Tibial nerve (tissue), 3 donors: ENCODE results near the gene TWNK.

Experiments used
- POLR2A ChIP-seq, 2 donors: fragments of 450-650 bp; IDR thresholded peaks; one replicate each; pipeline ENCODE4 v1.6.1; 2017; ENCODE audit warnings: antibody characterized with exemption in 2 of 2, mild to moderate bottlenecking in 2 of 2, moderate library complexity in 2 of 2
- TF ChIP-seq, protein P1 (sequence below), 5 experiments: fragments of 200-600 bp in 3 of 5; fragments of 450-650 bp in 2 of 5; sonication (generic) in 3 of 5; IDR thresholded peaks; one replicate each; pipeline ENCODE4 v1.5.1; 2016 to 2019; ENCODE audit warnings: antibody characterized with exemption in 5 of 5, mild to moderate bottlenecking in 3 of 5, moderate library complexity in 2 of 5

DNA sequence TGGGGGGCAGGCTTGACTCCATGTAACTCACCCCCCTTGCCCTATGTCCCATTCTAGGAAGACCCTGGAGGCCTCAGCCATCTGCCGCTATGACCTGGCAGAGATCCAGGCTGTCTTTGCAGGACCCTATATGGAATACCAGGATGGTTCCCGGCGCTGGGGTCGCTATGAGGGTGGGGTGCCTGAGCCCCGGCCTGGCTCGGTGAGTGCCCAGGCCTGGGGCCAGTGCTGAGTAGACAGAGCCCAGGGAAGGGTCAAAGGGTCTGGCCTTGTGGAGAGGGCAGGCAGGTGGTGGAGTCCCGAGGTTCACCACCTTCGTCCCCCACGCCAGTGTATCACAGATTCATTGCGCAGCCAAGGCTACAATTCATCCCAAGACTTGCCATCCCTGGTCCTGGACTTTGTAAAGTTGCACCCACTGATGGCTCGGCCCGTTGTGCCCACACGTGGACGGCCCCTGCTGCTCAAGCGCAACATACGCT, 7.5 kb upstream of the TWNK start:
- TF ChIP-seq POLR2A (IDR thresholded peaks at IDR 0.05) = no peak
- TF ChIP-seq, protein P1, sequence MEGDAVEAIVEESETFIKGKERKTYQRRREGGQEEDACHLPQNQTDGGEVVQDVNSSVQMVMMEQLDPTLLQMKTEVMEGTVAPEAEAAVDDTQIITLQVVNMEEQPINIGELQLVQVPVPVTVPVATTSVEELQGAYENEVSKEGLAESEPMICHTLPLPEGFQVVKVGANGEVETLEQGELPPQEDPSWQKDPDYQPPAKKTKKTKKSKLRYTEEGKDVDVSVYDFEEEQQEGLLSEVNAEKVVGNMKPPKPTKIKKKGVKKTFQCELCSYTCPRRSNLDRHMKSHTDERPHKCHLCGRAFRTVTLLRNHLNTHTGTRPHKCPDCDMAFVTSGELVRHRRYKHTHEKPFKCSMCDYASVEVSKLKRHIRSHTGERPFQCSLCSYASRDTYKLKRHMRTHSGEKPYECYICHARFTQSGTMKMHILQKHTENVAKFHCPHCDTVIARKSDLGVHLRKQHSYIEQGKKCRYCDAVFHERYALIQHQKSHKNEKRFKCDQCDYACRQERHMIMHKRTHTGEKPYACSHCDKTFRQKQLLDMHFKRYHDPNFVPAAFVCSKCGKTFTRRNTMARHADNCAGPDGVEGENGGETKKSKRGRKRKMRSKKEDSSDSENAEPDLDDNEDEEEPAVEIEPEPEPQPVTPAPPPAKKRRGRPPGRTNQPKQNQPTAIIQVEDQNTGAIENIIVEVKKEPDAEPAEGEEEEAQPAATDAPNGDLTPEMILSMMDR (IDR thresholded peaks at IDR 0.05) = no peak
